B cell (primary cell): ENCODE results near the gene CRTC3.

Experiments used
- CTCF ChIP-seq: fragments of 200-600 bp; IDR thresholded peaks from one replicate; pipeline ENCODE4 v1.8.0; 2022; ENCODE audit warnings: antibody characterized with exemption, mild to moderate bottlenecking
- EZH2 ChIP-seq: IDR thresholded peaks from 2 replicates; pipeline ENCODE4 v1.6.1; 2012; ENCODE audit warnings: borderline replicate concordance, low read depth, mild to moderate bottlenecking, moderate library complexity, low read length; ENCODE audit not compliant: insufficient read depth, poor library complexity, severe bottlenecking

GRCh38 chr15:90686435-90687218 lies 156.9 kb downstream of the CRTC3 start:
- TF ChIP-seq CTCF (no peak), EZH2 (no peak)
